ENCODE results near the gene DNM2. TPM values are rescaled to one million over a fixed set of nuclear protein-coding genes. Genes with fewer than 3 reads are reported as not detected.

Gene DNM2
- total and polyA plus RNA-seq, 2 experiments from 2014 or later, result 47.2 to 60.5 TPM

DNA sequence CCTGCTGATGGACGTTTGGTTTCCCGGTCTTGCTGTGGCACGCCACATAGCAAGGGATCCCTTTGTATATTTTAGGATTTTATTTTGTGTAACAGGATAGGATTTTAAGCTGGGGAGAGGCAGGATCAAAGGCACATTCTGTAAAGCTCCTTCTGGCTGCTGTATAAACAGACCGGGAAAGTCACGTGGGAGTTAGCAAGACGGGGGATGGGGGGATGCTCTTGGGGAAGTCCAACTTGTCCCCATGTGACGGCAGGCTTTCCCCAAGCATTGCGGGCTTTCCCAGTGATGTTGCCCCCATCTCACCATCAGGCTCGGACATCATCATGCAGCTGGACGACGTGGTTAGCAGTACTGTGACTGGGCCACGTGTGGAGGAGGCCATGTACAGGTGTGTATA, 10.9 kb upstream of the DNM2 start:
- no peak overlapping the region for H3K4me2 ChIP-seq (ENCODE audit: unreplicated experiment)
- no peaks in the 10 kb centered on the region for H3K4me1 ChIP-seq (ENCODE audit: insufficient read depth)
- in situ Hi-C loops (cut with MboI), result no loop called here
- TF ChIP-seq EZH2 (IDR thresholded peaks at IDR 0.05; ENCODE audit: insufficient read depth, poor library complexity, severe bottlenecking) (no peak), EZH2phosphoT487 (IDR thresholded peaks at IDR 0.05; ENCODE audit: insufficient read depth, low read depth) (no peak)
- no peaks in the 10 kb centered on the region for H3K36me3 ChIP-seq (ENCODE audit: low read depth)
- no peaks in the 10 kb centered on the region for H3K27me3 ChIP-seq (replicated peaks; ENCODE audit: insufficient read depth)
- no peaks in the 10 kb centered on the region for H3K9me3 ChIP-seq (ENCODE audit: low read depth)
- no peaks in the 10 kb centered on the region for H3F3A ChIP-seq (ENCODE audit: insufficient read depth)
- no peaks in the 10 kb centered on the region for H3K9me2 ChIP-seq (ENCODE audit: insufficient read depth)
- H3K27ac ChIP-seq, result no peak overlapping the region
- no peak overlapping the region for H3K4me3 ChIP-seq
- WGBS, 2 experiments (ENCODE audit: low coverage in 1 of 2, low lambda C conversion rate in 2 of 2, missing lambda C conversion rate in 2 of 2), result 91 to 96% methylated on average over 12 of the region's 12 CpGs
- H3K9ac ChIP-seq, result no peak overlapping the region
- DNase-seq, result no peak
- H3K79me2 ChIP-seq (ENCODE audit: insufficient read depth), result peaks cover under 1% of the 10 kb centered on the region; the same call in 1 of the 2 replicates
- H2AFZ ChIP-seq, result no peak overlapping the region
- H4K20me1 ChIP-seq (ENCODE audit: insufficient read depth), result no peaks in the 10 kb centered on the region

DNA sequence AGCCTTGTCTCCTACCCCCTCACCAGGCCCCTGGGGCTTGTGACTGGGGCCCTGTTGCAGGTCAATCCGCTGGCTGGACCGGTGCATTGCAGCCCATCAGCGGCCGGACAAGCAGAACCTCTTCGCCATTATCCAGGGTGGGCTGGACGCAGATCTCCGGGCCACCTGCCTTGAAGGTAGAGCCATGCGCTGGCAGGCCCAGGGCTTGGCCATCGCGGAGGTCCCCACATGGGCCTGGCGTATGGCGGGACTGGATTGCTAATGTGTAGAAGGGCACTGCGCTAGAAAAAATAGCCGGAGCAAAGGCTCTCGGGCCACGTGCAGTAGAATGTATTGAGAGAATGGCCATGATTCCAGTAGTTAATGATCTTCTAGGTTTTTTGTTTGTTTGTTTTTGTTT, 10.4 kb upstream of the DNM2 start:
- Histone ChIP-seq H3K9me3 (ENCODE audit: low read depth) (no peaks in the 10 kb centered on the region), H3K36me3 (ENCODE audit: low read depth) (no peaks in the 10 kb centered on the region), H2AFZ (no peak overlapping the region), H4K20me1 (ENCODE audit: insufficient read depth) (no peaks in the 10 kb centered on the region), H3K79me2 (ENCODE audit: insufficient read depth) (no peaks in the 10 kb centered on the region), H3K4me3 (no peak overlapping the region), H3K4me2 (ENCODE audit: unreplicated experiment) (no peak overlapping the region), H3K9me2 (ENCODE audit: insufficient read depth) (no peaks in the 10 kb centered on the region), H3K4me1 (ENCODE audit: insufficient read depth) (no peaks in the 10 kb centered on the region), H3F3A (ENCODE audit: insufficient read depth) (no peaks in the 10 kb centered on the region), H3K27me3 (replicated peaks; ENCODE audit: insufficient read depth) (no peaks in the 10 kb centered on the region), H3K27ac (no peak overlapping the region), H3K9ac (no peak overlapping the region)
- WGBS, 2 experiments (ENCODE audit: low coverage in 1 of 2, low lambda C conversion rate in 2 of 2, missing lambda C conversion rate in 2 of 2), result 98 to 99% methylated on average over 16 of the region's 16 CpGs
- DNase-seq, result no peak
- TF ChIP-seq EZH2phosphoT487 (IDR thresholded peaks at IDR 0.05; ENCODE audit: insufficient read depth, low read depth) (no peak), EZH2 (IDR thresholded peaks at IDR 0.05; ENCODE audit: insufficient read depth, poor library complexity, severe bottlenecking) (no peak)
- in situ Hi-C loops (cut with MboI), result no loop called here

DNA sequence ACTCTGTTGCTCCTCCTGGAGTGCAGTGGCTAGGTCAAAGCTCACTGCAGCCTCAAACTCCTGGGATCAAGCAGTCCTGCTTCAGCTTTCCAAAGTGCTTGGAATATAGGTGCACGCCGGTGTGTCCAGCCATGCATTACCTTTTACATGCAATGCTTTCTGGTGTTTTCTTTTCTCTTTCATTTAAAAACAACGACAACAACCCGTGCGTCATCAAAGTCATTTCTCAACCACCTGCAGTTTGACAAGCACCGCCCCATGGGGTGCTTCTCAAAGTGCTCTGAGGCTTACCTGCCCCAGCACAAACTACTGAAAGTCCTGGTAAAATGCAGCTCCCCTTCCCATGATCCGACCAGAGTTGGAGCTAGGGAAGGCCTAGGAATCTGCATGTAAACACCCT, 9.6 kb upstream of the DNM2 start:
- no peak for DNase-seq
- Histone ChIP-seq H3K4me2 (ENCODE audit: unreplicated experiment) (no peak overlapping the region), H3F3A (ENCODE audit: insufficient read depth) (no peaks in the 10 kb centered on the region), H3K79me2 (ENCODE audit: insufficient read depth) (no peaks in the 10 kb centered on the region), H3K4me1 (ENCODE audit: insufficient read depth) (no peaks in the 10 kb centered on the region), H3K27ac (no peak overlapping the region), H3K9me2 (ENCODE audit: insufficient read depth) (no peaks in the 10 kb centered on the region), H2AFZ (no peak overlapping the region), H3K9ac (no peak overlapping the region), H4K20me1 (ENCODE audit: insufficient read depth) (no peaks in the 10 kb centered on the region), H3K4me3 (no peak overlapping the region), H3K27me3 (replicated peaks; ENCODE audit: insufficient read depth) (no peaks in the 10 kb centered on the region), H3K9me3 (ENCODE audit: low read depth) (no peaks in the 10 kb centered on the region), H3K36me3 (ENCODE audit: low read depth) (no peaks in the 10 kb centered on the region)
- 97 to 98% methylated on average over 7 of the region's 7 CpGs for WGBS, 2 experiments (ENCODE audit: low coverage in 1 of 2, low lambda C conversion rate in 2 of 2, missing lambda C conversion rate in 2 of 2)
- TF ChIP-seq EZH2phosphoT487 (IDR thresholded peaks at IDR 0.05; ENCODE audit: insufficient read depth, low read depth) (no peak), EZH2 (IDR thresholded peaks at IDR 0.05; ENCODE audit: insufficient read depth, poor library complexity, severe bottlenecking) (no peak)
- in situ Hi-C loops (cut with MboI), result no loop called here

- Histone ChIP-seq H2AFZ (no peak overlapping the region), H3K9ac (no peak overlapping the region), H3F3A (ENCODE audit: insufficient read depth) (no peaks in the 10 kb centered on the region), H3K4me3 (no peak overlapping the region), H3K4me1 (ENCODE audit: insufficient read depth) (no peaks in the 10 kb centered on the region), H3K9me2 (ENCODE audit: insufficient read depth) (no peaks in the 10 kb centered on the region), H3K9me3 (ENCODE audit: low read depth) (no peaks in the 10 kb centered on the region), H3K27ac (no peak overlapping the region), H4K20me1 (ENCODE audit: insufficient read depth) (no peaks in the 10 kb centered on the region), H3K4me2 (ENCODE audit: unreplicated experiment) (no peak overlapping the region), H3K36me3 (ENCODE audit: low read depth) (no peaks in the 10 kb centered on the region; the same call in 1 of the 2 replicates), H3K79me2 (ENCODE audit: insufficient read depth) (no peaks in the 10 kb centered on the region), H3K27me3 (replicated peaks; ENCODE audit: insufficient read depth) (no peaks in the 10 kb centered on the region)
- no peak for TF ChIP-seq EZH2 (IDR thresholded peaks at IDR 0.05; ENCODE audit: insufficient read depth, poor library complexity, severe bottlenecking)
- TF ChIP-seq EZH2phosphoT487 (IDR thresholded peaks at IDR 0.05; ENCODE audit: insufficient read depth, low read depth), result no peak
- 77 to 79% methylated on average over 14 of the region's 14 CpGs for WGBS, 2 experiments (ENCODE audit: low coverage in 1 of 2, low lambda C conversion rate in 2 of 2, missing lambda C conversion rate in 2 of 2)
- in situ Hi-C loops (cut with MboI), result no loop called here
- DNase-seq, result no peak
Observed at GRCh38 chr19:10712045-10712444, 5.8 kb upstream of the DNM2 start.

DNA sequence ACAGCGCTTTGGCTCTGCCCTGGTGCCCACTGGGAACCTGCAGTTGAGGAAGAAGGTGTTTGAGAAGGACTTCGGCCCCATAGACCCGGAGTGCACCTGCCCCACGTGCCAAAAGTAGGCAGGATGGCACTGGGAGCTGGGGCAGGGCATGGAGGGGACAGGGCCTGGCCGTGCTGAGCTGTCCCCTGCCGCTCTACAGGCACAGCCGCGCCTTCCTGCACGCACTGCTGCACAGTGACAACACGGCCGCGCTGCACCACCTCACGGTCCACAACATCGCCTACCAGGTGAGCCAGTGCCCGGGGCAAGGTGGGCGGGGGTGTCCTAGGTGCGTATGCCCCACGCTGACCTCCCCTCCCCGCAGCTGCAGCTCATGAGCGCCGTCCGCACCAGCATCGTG, 5.1 kb upstream of the DNM2 start:
- no peaks in the 10 kb centered on the region for H3K79me2 ChIP-seq (ENCODE audit: insufficient read depth)
- H4K20me1 ChIP-seq (ENCODE audit: insufficient read depth), result no peaks in the 10 kb centered on the region
- no peak overlapping the region for H3K4me2 ChIP-seq (ENCODE audit: unreplicated experiment)
- H2AFZ ChIP-seq, result no peak overlapping the region
- no peak for DNase-seq
- H3K4me1 ChIP-seq (ENCODE audit: insufficient read depth), result no peaks in the 10 kb centered on the region
- no peaks in the 10 kb centered on the region; the same call in 1 of the 2 replicates for H3K36me3 ChIP-seq (ENCODE audit: low read depth)
- no peak overlapping the region for H3K9ac ChIP-seq
- in situ Hi-C loops (cut with MboI), result no loop called here
- H3K27ac ChIP-seq, result no peak overlapping the region
- H3K9me3 ChIP-seq (ENCODE audit: low read depth), result no peaks in the 10 kb centered on the region
- no peaks in the 10 kb centered on the region for H3F3A ChIP-seq (ENCODE audit: insufficient read depth)
- H3K9me2 ChIP-seq (ENCODE audit: insufficient read depth), result no peaks in the 10 kb centered on the region
- TF ChIP-seq EZH2 (IDR thresholded peaks at IDR 0.05; ENCODE audit: insufficient read depth, poor library complexity, severe bottlenecking) (no peak), EZH2phosphoT487 (IDR thresholded peaks at IDR 0.05; ENCODE audit: insufficient read depth, low read depth) (no peak)
- no peak overlapping the region for H3K4me3 ChIP-seq
- WGBS, 2 experiments (ENCODE audit: low coverage in 1 of 2, low lambda C conversion rate in 2 of 2, missing lambda C conversion rate in 2 of 2), result 94 to 99% methylated on average over 14 to 20 of the region's 23 CpGs
- no peaks in the 10 kb centered on the region for H3K27me3 ChIP-seq (replicated peaks; ENCODE audit: insufficient read depth)
